GM21423 (cell line): ENCODE measurements around the gene BYSL.
"Not testable (repeated sequence)": the region's sequence is repeated elsewhere in the genome, so short reads cannot be mapped to it uniquely, and the experiment has no call there.

ENCODE experiments used
- ATAC-seq: cut with Tn5 transposase; IDR thresholded peaks from one replicate; pipeline ENCODE4 v1.9.1; 2021; ENCODE audit warnings: mild to moderate bottlenecking, moderate library complexity; ENCODE audit not compliant: unreplicated experiment

Gene BYSL

DNA sequence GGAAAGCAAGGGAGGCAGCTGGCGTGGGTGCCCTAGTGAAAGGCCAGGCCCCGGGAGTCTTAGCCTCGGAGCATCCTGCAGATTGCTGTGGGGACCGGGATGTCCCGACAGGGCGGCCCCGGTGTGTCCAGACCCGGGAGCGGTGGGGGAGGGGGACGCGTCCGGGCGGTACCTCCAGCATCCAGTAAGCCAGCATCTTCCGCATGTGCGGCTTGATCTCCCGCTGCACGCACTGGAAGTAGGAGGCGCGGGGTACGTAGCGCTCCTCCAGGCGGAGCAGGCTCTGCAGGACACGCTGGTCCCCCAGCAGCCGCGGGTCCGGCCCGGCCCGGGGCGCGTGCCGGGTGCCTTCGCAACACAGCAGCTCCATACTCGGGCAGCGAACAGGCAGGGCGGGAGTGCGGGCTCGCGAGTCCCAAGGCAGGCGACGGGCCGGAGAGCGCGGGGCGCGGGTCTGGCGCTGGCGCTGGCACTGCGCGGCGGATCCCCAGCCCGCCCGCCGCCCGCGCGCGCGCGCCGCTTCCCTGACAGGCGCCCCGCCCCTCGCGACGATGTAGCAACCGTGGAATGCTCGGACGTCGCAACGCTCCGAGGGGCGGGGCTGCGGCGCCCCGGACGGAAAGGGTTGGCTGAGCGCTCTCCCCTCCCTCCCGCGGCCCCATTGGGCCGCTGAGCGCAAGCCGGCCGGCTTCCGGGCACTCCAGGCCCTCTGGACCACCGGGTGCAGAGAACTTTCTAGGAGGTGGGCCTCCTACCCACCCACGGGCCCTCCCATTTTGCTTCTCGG is 20.2 kb downstream of the BYSL start, which contains the start of gene CCND3:
TSS of gene CCND3 (minus strand) at position 529 of the 787 bp plus-strand sequence. CDS start at position 370, 159 bp downstream.
- peak; percentile 89 for ATAC-seq

DNA sequence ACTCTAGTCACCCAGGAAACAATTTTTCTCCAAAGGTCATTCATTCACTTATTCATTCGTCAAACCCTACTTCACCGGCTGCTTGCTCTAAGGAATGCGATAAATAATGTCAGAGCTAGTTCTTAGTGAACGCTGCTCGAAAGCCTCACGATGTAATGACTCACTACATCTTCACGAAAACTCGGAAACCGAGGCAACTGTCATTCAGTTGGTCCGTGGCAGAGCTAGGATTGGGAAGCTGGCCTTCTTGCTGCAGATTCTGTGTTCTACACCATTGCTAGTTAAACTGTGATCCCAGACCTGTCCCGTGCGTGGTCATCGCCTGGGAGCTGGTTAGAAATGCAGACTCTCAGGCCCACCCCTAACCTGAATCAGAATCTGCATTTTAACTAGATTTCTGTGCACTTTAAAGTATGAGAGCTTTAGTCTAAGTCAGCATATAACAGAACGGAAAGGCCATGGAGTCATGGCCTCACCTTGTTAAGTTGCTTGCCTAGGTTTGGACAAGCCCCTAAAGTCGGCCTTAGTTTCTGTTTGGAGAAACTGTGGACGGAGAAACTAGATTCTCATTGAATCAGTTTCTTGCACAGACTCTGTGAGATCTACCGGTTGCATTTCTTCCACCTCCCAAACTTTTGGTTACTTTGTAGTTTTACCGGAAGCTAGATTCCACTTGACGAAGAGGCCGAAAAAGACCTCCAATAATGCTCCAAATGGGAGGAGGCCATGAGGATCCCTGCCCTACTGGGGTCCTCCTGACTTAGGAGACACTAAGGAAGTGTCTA is 21.0 kb downstream of the BYSL start:
- ATAC-seq, result no peak

DNA sequence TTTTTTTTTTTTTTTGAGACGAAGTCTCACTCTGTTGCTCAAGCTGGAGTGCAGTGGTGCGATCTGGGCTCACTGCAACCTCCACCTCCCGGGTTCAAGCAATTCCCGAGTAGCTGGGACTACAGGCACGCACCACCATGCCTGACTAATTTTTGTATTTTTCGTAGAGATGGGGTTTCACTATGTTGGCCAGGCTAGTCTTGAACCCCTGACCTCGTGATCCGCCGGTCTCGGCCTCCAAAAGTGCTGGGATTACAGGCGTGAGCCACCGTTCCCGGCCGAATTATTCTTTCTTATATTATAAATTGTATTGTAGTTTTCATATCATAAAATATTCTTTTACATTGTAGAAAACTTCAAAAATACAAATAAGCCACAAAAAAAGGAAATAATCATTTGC is 21.6 kb downstream of the BYSL start:
- ATAC-seq, result not testable (repeated sequence)

DNA sequence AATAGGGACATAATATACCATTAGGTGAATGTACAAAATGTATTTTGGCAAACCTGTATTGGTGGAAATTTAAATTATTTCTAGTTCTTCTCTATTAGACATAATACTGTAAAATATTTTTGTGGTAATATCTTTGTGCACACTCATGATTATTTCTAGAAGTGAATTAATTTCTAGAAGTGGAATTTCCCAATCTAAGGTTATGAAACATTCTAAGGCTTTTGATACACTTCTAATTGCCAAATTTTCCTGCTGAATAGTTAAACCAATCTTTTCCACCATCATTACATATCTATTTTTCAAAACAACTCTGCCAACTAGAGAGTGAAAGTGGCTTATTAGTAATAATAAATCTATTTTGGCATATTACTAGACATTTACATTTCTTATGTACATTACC is 22.2 kb downstream of the BYSL start:
- no peak for ATAC-seq

DNA sequence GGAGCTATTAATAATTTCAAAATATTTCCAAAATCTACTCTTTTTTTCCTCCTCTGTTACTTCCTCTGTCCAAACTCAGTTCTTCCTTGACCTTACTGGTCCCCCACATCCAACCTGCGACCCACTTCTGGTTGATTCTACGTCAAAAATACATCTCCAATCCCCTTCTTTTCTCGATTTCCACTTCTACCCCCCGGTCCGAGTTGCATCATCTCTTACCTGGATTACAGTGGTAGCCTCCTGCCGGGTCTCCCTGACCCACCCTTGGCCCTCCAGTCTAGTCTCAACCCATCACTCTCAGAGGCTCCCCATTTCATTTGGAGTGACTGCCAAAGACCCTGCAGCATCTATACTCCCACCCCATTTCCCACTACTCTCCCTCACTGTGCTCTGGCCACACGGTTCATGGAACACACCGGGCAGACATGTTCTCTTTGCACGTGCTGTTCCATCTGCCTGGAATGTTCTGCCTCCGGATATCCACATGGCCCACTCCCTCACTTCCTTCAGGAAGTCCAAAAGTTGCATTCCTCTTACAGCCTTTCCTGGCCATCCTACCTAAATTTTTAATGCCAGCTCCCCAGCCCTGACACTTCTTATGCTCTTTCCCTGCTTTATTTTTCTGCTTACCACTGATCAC is 26.4 kb downstream of the BYSL start:
- ATAC-seq, result no peak

DNA sequence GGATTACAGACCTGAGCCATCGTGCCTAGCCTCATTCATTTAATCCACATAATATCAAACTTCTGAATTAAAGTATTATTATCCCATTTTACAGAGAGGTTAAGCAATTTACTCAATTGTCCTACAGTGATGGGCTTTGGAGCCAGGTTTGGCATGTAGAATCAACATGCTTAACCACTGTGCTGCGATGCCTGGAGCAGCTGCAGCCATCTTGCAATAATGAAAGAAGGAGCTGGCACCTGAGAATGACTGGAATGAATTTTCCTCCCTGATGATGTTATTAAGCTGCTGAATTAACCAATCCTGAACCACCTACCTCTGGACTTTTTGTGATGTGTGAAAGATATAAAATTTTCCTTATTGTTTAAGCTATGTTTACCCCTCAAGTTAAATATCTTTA is 33.4 kb downstream of the BYSL start:
- ATAC-seq, result no peak

DNA sequence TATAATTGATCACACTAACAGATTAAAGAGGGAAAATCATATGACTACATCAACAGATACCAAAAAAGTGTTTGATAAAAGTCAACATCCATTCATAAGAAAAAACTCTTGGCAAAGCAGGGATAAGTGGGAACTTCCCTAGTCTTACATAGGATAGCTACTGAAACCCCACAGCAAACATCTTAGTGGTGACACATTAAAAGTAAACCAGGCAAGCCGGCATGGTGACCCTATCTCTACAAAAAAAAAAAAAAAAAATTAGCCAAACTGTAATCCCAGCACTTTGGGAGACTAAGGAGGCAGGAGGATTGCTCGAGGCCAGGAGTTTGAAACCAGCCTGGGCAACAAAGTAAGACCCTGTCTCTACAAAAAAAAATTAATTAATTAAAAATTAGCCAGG is 34.1 kb downstream of the BYSL start:
- ATAC-seq, result no peak

DNA sequence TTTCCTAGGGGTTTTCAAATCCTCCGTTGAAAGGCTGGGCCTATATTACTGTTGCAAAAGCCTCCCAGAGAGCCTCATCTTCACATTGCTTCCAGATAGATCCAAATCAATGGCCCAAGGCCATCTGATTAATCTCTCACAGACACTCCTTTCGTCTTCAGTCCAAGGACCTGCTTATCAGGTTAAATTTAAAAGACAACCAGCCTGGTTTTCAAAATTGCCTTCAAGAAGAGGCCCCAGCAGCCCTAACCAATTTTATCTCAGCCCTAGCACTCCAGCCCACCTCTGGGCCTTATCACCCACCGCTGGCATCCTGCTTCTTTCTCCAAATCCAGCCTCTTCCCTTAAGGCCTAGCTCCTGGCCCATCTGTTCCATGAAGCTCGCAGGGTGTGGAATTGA is 35.8 kb downstream of the BYSL start:
- ATAC-seq, result no peak

DNA sequence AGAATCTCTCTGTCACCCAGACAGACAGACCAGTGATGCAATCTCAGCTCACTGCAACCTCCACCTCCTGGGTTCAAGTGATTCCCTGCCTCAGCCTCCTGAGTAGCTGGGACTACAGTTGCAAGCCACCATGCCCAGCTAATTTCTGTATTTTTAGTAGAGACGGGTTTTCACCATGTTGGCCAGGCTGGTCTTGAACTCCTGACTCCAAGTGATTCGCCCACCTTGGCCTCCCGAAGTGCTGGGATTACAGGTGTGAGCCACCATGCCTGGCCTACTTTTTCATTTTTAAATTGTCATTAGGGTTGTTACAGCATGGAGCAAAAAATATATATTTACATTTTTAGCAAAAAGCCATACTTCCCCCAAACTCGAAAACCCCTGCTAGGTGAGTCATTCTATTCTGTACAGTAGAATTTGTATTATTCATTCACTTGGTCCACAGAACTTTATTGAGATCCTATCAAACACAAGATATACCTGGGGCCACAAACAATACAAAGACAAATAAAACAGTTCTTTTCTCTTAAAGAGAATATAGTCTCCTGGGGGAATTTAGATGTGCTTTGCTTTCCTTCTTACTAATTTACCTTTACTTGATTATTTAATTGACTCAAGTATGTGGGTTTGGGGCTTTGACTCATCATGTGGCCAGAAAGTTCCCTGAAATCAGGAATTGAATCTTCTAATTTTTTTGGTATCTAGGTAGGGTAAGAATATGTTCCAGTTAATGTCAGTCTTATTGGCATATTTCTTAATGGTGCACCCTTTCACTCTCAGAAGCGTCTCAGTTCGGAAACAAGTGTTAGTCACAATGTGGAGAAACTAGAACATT is 36.9 kb downstream of the BYSL start:
- no peak for ATAC-seq

DNA sequence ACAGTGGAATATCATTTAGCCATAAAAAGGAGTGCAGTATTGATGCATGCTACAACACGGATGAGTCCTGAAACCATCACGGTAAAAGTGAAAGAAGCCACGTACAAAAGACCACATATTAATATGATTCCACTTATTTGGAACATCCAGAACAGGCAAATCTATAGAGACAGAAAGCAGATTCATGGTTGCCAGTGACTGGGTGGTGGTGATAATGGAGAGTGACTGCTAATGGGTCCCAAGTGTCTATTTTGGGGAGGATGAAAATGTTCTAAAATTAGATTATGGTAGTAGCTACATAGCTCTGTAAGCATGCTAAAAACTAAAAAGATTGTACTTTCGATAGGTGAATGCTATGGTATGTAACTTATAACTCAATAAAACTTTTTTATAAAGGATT is 38.7 kb downstream of the BYSL start:
- no peak for ATAC-seq

DNA sequence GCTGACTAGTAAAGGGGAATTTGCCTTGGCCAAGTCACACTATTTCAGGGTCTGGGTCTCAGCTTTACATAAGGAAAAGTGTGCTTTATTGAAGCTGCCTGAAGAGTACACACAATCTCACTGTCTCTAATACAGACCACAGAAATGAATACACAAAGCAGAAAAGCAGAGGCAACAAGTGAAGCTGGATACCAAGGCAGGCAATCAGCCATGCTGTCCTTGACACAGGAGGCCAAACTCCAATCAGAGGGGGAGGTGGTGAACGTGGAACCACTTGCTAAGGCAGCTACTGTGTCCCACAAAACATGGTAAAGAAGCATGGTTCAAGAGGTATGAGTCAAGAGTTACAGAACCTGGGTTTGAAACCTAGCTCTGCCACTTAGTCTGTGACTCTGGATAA is 42.1 kb downstream of the BYSL start:
- no peak for ATAC-seq

DNA sequence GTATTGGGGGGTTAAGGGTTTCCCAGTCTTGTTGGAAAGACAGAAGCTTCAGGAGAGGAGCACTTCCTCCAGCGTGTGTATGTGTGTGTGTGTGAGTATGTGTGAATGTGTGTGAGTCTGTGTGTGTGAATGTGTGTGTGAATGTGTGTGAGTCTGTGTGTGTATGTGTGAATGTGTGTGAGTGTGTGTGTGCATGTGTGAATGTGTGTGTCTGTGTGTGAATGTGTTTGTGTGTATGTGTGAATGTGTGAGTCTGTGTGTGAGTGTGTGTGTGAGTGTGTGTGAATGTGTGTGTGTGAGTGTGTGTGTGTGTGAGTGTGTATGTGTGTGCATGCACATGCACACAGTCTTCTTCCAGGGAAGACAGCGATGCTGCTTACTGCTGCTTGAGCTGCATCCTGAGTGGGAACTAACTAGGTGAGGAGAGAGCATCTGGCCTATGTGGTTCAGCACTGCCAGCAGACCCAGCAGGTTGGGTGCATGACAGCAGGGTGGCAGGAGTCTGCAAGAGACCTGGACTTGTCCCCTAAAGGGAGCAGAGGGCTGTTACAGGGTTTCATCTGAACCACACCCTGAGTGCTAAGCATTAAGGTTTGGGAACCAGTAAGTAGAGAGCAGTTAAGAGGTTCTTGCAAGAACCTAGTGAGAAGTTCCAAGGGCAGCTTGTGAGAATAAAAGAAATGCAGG is 43.0 kb downstream of the BYSL start:
- ATAC-seq, result no peak

DNA sequence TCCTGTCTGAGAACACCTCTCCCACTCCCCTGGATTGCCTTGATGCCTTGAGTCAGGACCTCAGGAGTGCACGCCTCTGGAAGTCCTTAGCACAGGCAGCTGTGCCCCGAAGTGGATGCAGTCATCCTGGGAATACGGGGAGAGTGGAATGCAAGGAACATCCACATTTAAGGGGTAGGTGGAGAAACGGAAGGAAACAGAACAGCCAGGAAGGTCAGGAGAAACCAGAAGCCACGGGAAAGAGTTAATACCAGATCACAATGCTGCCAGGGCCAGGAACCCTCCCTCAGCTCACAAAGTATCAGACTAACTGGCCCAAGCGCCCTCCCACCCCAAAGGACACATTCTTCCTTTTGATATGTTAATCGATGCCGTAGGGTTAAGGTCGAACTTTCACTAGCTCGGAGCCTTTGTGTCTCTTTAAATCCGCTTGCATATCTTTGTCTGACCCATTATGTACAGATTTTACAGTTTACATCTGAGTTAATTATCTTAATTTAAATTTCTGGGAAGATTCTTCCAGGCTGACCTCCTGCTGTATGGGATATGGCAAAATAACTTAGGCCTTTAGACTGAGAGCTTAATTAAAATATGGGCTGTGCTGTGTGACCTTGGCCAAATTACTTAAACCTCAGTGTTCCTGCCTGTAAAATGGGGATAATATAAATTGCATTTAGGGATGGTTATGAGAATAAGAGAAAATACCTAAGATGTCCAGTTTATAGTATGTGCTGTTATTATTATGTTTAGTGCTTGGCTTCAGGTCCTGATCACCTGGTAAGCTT is 44.3 kb downstream of the BYSL start:
- ATAC-seq, result no peak

DNA sequence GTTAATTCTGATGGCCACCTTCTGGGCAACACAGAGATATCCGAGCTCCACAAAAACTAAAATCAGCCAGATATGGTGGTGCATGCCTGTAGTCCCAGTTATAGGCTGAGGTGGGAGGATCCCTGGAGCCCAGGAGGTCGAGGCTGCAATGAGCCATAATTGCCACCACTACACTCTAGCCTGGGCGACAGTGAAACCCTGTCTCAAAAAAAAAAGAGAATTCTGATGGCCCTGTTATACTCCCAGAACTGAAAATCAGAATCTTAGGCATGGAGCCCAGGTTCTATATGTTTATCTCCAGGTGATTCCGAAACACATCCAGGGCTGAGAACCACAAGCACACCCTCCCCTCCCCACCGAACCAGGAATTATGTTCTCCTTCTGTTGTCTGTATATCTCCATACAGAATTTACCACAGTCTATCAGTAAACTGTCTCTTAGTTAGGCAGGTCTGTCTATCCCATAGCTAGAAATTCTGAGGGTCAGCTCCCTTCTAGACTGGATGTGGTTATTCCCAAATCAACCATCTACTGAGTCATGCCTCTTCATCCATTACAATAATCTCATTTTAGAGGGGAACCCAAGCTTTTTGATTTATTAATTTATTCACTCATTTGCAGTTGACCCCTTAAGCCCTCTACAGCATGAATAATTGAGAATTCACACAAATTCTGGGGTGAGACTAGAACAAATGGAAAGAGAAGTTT is 45.1 kb downstream of the BYSL start:
- ATAC-seq, result no peak

DNA sequence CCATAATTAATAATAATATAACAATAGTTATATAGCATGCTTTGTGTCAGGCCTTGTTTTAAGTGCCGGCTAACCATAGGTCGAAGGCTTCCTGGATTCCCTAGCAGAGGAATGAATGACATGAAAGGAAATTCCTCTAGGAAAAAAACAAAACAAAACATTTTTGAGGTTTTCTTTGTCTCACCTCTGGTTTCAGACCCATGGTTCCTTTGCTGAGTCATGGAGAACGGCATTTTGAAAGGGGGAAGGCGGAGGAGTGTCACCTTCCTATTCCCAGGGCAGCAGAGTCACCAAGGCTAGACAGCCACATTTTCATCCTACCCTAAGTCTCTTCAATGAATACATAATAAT is 45.6 kb downstream of the BYSL start:
- no peak for ATAC-seq

DNA sequence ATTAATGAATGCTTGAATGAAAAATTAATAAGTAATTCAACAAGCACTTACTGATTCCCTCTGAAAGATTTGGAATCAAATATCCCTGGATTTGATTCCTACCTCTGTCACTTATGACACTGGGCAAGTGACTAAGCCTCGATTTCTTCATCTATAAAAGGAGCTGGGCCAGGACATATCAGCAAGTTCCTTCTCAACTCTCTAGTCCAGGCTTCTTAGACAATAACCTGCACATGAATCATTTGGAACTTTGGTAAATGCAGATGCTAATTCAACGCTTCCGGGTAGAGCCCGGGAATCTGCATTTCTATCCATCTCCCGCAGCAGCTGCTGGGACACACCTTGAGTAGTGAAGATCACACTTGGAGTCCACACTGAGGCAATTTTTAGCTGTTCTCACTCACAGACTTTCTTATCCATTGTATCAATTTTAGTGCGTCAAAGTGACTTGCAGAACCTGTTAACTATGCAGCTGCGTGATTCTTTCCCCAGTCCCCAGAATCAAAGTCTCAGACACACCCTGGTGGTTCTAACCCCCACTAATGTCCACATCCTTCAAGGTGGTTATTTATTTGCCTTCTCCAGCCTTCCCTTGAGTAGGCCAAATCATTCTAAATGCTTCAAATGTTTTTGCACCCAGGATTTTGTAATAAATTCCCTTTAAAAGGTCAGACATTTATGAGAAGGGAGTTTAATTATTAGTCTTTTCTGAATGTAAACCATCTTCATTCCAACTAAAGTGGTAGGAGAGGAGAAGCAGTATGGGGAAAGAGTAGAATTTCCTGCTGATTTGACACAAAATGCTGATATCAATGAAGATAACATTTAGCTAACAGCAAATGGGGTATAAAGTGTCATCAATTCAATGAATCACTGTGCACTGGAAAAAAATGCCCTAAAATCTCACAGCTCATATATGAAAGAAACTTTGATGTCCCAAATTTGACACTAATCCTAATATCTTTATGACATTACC is 46.3 kb downstream of the BYSL start:
- no peak for ATAC-seq

DNA sequence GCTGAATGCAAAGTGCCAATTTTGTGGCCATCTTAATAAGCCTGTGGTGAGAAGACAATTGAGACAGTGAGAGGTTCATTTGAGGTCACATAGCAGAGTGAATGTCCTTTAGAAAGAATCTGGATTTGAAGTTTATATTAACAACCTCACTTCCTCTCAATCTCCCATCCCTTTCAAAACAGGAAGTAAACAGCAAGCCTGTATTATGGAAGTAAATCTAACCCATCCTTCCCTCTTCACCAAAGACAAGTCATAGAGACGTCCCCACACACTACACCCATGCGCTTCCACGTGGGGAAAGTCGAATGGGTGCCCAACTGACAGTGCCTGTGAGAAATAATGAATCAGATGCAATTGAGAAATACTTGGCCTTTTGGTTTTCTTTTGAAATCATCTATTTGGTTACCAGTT is 49.1 kb downstream of the BYSL start:
- no peak for ATAC-seq

DNA sequence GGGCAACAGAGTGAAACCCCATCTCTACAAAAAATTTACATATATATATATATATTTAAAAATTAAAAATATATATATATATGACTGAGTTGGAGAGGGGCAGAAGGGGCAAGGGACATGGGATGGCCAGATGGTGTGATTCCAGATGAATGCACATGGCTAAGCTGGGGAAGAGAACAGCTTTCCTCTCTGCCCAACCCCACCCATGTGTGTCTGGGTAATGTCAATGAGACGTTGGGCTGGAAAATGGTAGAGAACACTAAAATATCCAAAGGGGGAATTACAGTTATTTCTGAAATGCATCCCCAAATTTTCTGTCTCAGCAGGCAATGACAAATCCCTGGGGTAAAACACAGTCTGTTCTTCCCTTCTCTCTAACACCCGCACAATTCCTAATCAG is 51.5 kb downstream of the BYSL start:
- ATAC-seq, result no peak
